Hematopoietic multipotent progenitor cell treated with erythropoietin and hydrocortisone succinate and interleukin-3 and kit ligand, for 15 days (in vitro differentiated cells): Measurements from ENCODE around the gene C16orf87.
A peak's percentile ranks its signal among the peaks of the same experiment; 100 is the strongest.
"Not testable (repeated sequence)": the region's sequence is repeated elsewhere in the genome, so short reads cannot be mapped to it uniquely, and the experiment has no call there.

Experiments
- DNase-seq: peaks from one replicate; pipeline ENCODE4 v3.0.0-alpha.2; 2015; ENCODE audit warnings: low spot score

C16orf87 gene

GRCh38 chr16:46830902-46831647, at the start of gene C16orf87:
TSS of gene C16orf87 (minus strand) at chr16:46831180. CDS start at chr16:46831149, 31 bp downstream.
- DNase-seq = peak; percentile 92

- no peak for DNase-seq
Observed at GRCh38 chr16:46875243-46875642, 44.3 kb upstream of the C16orf87 start.

- no peak for DNase-seq
Observed at GRCh38 chr16:46873201-46873600, 42.2 kb upstream of the C16orf87 start.

- DNase-seq = no peak
Observed at GRCh38 chr16:46871597-46871996, 40.6 kb upstream of the C16orf87 start.

GRCh38 chr16:46868891-46869290, 37.9 kb upstream of the C16orf87 start:
- DNase-seq = not testable (repeated sequence)

GRCh38 chr16:46867486-46867885, 36.5 kb upstream of the C16orf87 start:
- DNase-seq = not testable (repeated sequence)

- DNase-seq = no peak
Observed at GRCh38 chr16:46866286-46866685, 35.3 kb upstream of the C16orf87 start.

GRCh38 chr16:46862555-46863447, 31.8 kb upstream of the C16orf87 start:
- no peak for DNase-seq

- no peak for DNase-seq
Observed at GRCh38 chr16:46859719-46860152, 28.8 kb upstream of the C16orf87 start.

GRCh38 chr16:46858151-46858550, 27.2 kb upstream of the C16orf87 start:
- DNase-seq = no peak

GRCh38 chr16:46857368-46857945, 26.5 kb upstream of the C16orf87 start:
- DNase-seq = no peak

- no peak for DNase-seq
Observed at GRCh38 chr16:46855389-46855788, 24.4 kb upstream of the C16orf87 start.

- DNase-seq = no peak
Observed at GRCh38 chr16:46854846-46855245, 23.9 kb upstream of the C16orf87 start.

- DNase-seq = peak; percentile 19
Observed at GRCh38 chr16:46853713-46854443, 22.9 kb upstream of the C16orf87 start.

- DNase-seq = no peak
Observed at GRCh38 chr16:46852130-46852529, 21.1 kb upstream of the C16orf87 start.

GRCh38 chr16:46850619-46851555, 19.9 kb upstream of the C16orf87 start:
- DNase-seq = no peak

GRCh38 chr16:46848768-46849764, 18.1 kb upstream of the C16orf87 start:
- DNase-seq = no peak

- no peak for DNase-seq
Observed at GRCh38 chr16:46845952-46846351, 15.0 kb upstream of the C16orf87 start.

- no peak for DNase-seq
Observed at GRCh38 chr16:46844771-46845170, 13.8 kb upstream of the C16orf87 start.
